ENCODE measurements around the gene SRRM4. TPM values are rescaled to one million over a fixed set of nuclear protein-coding genes. Genes with fewer than 3 reads are reported as not detected.

The SRRM4 gene
- polyA plus RNA-seq, 1 donor from 2014 or later: 9.9 TPM

DNA sequence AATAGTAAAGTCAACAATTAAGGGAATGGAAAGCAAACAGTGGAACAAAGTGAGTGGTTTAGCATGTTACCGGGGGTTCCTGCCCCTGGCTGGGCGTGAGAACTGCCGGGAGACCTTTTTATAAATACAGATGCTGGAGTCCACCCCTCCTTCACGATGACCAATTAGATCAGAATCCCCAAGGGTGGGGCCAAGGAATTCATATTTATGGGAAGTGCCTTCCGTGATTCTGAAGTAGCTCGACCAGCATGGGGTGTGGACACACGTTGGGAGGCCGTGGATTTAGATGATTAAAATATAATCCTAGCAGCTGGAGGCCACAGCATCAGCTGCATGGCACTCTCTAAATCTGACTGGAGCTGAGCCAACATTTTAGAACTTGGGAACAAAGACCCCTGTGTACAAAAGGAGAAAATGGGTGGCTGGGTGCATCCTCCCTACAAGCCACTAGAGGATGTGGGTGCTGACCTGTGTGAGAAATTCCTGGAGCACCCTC lies 87.9 kb downstream of the SRRM4 start:
- Histone ChIP-seq H2AFZ (ENCODE audit: low read depth, low read length) (no peak overlapping the region), H4K20me1 (ENCODE audit: insufficient read depth) (no peaks in the 10 kb centered on the region), H3K36me3 (ENCODE audit: insufficient read depth, low read length) (no peaks in the 10 kb centered on the region), H3K9me3 (ENCODE audit: low read length) (no peaks in the 10 kb centered on the region), H3K27me3 (ENCODE audit: insufficient read depth, low read depth, low read length) (no peaks in the 10 kb centered on the region), H3K9me2 (ENCODE audit: insufficient read depth, low read length) (no peaks in the 10 kb centered on the region), H3K27ac (ENCODE audit: low read length) (no peak overlapping the region), H3K4me2 (ENCODE audit: low read length) (no peak overlapping the region), H3K4me3 (ENCODE audit: low read length) (no peak overlapping the region), H3K79me2 (replicated peaks; ENCODE audit: insufficient read depth, low read length) (no peaks in the 10 kb centered on the region), H3F3A (ENCODE audit: insufficient read depth, low read length, poor library complexity, severe bottlenecking) (no peaks in the 10 kb centered on the region), H3K9ac (ENCODE audit: low read length) (no peak overlapping the region)
- TF ChIP-seq, protein P1, sequence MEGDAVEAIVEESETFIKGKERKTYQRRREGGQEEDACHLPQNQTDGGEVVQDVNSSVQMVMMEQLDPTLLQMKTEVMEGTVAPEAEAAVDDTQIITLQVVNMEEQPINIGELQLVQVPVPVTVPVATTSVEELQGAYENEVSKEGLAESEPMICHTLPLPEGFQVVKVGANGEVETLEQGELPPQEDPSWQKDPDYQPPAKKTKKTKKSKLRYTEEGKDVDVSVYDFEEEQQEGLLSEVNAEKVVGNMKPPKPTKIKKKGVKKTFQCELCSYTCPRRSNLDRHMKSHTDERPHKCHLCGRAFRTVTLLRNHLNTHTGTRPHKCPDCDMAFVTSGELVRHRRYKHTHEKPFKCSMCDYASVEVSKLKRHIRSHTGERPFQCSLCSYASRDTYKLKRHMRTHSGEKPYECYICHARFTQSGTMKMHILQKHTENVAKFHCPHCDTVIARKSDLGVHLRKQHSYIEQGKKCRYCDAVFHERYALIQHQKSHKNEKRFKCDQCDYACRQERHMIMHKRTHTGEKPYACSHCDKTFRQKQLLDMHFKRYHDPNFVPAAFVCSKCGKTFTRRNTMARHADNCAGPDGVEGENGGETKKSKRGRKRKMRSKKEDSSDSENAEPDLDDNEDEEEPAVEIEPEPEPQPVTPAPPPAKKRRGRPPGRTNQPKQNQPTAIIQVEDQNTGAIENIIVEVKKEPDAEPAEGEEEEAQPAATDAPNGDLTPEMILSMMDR (IDR thresholded peaks at IDR 0.05; ENCODE audit: poor library complexity, severe bottlenecking): no peak
- TF ChIP-seq POLR2AphosphoS5 (IDR thresholded peaks at IDR 0.05) (no peak), EZH2 (IDR thresholded peaks at IDR 0.05; ENCODE audit: borderline replicate concordance, insufficient read depth, low read length, poor library complexity, severe bottlenecking) (no peak), MXI1 (conservative IDR thresholded peaks at IDR 0.05; ENCODE audit: poor library complexity, severe bottlenecking) (no peak), TAF1 (IDR thresholded peaks at IDR 0.05; ENCODE audit: low read depth) (no peak), EP300 (conservative IDR thresholded peaks at IDR 0.05; ENCODE audit: poor library complexity, severe bottlenecking) (no peak), RAD21 (conservative IDR thresholded peaks at IDR 0.05) (no peak), SMC3 (conservative IDR thresholded peaks at IDR 0.05; ENCODE audit: poor library complexity) (no peak)
- TF ChIP-seq, protein P2, sequence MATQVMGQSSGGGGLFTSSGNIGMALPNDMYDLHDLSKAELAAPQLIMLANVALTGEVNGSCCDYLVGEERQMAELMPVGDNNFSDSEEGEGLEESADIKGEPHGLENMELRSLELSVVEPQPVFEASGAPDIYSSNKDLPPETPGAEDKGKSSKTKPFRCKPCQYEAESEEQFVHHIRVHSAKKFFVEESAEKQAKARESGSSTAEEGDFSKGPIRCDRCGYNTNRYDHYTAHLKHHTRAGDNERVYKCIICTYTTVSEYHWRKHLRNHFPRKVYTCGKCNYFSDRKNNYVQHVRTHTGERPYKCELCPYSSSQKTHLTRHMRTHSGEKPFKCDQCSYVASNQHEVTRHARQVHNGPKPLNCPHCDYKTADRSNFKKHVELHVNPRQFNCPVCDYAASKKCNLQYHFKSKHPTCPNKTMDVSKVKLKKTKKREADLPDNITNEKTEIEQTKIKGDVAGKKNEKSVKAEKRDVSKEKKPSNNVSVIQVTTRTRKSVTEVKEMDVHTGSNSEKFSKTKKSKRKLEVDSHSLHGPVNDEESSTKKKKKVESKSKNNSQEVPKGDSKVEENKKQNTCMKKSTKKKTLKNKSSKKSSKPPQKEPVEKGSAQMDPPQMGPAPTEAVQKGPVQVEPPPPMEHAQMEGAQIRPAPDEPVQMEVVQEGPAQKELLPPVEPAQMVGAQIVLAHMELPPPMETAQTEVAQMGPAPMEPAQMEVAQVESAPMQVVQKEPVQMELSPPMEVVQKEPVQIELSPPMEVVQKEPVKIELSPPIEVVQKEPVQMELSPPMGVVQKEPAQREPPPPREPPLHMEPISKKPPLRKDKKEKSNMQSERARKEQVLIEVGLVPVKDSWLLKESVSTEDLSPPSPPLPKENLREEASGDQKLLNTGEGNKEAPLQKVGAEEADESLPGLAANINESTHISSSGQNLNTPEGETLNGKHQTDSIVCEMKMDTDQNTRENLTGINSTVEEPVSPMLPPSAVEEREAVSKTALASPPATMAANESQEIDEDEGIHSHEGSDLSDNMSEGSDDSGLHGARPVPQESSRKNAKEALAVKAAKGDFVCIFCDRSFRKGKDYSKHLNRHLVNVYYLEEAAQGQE (IDR thresholded peaks at IDR 0.05; ENCODE audit: borderline replicate concordance): no peak

DNA sequence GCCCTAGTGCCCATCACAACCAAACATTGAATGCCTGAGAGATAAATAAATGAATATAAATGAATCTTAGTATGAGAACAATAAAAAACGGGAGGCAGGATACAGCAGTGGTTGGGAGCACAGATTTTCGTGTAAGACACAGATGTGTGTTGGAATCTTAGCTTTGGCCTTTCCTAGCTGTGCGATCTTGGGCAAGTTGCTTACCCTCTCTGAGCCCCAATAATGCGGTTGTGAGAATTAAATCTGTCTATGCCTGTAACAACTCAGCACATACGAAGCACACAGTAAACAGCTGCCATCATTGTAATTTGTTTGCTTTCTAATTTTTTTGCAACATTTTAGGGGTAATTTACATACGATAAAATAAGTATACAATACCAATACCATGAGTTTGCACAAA lies 89.8 kb downstream of the SRRM4 start:
- H3K4me3 ChIP-seq (ENCODE audit: low read length): no peak overlapping the region
- H3K9me3 ChIP-seq (ENCODE audit: low read length): no peaks in the 10 kb centered on the region
- H3K9me2 ChIP-seq (ENCODE audit: insufficient read depth, low read length): no peaks in the 10 kb centered on the region
- no peaks in the 10 kb centered on the region for H3K27me3 ChIP-seq (ENCODE audit: insufficient read depth, low read depth, low read length)
- H2AFZ ChIP-seq (ENCODE audit: low read depth, low read length): no peak overlapping the region
- no peak overlapping the region for H3K4me2 ChIP-seq (ENCODE audit: low read length)
- H3K79me2 ChIP-seq (replicated peaks; ENCODE audit: insufficient read depth, low read length): no peaks in the 10 kb centered on the region
- H3K36me3 ChIP-seq (ENCODE audit: insufficient read depth, low read length): no peaks in the 10 kb centered on the region
- TF ChIP-seq TAF1 (IDR thresholded peaks at IDR 0.05; ENCODE audit: low read depth) (no peak), RAD21 (conservative IDR thresholded peaks at IDR 0.05) (no peak), MXI1 (conservative IDR thresholded peaks at IDR 0.05; ENCODE audit: poor library complexity, severe bottlenecking) (no peak), EP300 (conservative IDR thresholded peaks at IDR 0.05; ENCODE audit: poor library complexity, severe bottlenecking) (no peak), POLR2AphosphoS5 (IDR thresholded peaks at IDR 0.05) (no peak), SMC3 (conservative IDR thresholded peaks at IDR 0.05; ENCODE audit: poor library complexity) (no peak)
- TF ChIP-seq, protein P2 (IDR thresholded peaks at IDR 0.05; ENCODE audit: borderline replicate concordance): no peak
- TF ChIP-seq, protein P1 (IDR thresholded peaks at IDR 0.05; ENCODE audit: poor library complexity, severe bottlenecking): no peak
- H4K20me1 ChIP-seq (ENCODE audit: insufficient read depth): no peaks in the 10 kb centered on the region
- H3K9ac ChIP-seq (ENCODE audit: low read length): no peak overlapping the region
- no peak overlapping the region for H3K27ac ChIP-seq (ENCODE audit: low read length)
- no peaks in the 10 kb centered on the region for H3F3A ChIP-seq (ENCODE audit: insufficient read depth, low read length, poor library complexity, severe bottlenecking)
